Measurements from ENCODE around the gene TNNC1. TPM values are rescaled to one million over a fixed set of nuclear protein-coding genes. Genes with fewer than 3 reads are reported as not detected.

TNNC1 gene
- total RNA-seq: 1 to 10 TPM in 3 of 6 donors, under 1 TPM in 3; 0.40 to 3.2 (median 1.1) TPM
- polyA plus RNA-seq: 1 to 10 TPM; 5.9 to 6.3 TPM

GRCh38 chr3:52453496-52454249 lies at the start of gene TNNC1:
Gene TNNC1 (minus strand): TSS chr3:52454041. CDS start chr3:52454015, 26 bp downstream.
- TF ChIP-seq, protein P1, sequence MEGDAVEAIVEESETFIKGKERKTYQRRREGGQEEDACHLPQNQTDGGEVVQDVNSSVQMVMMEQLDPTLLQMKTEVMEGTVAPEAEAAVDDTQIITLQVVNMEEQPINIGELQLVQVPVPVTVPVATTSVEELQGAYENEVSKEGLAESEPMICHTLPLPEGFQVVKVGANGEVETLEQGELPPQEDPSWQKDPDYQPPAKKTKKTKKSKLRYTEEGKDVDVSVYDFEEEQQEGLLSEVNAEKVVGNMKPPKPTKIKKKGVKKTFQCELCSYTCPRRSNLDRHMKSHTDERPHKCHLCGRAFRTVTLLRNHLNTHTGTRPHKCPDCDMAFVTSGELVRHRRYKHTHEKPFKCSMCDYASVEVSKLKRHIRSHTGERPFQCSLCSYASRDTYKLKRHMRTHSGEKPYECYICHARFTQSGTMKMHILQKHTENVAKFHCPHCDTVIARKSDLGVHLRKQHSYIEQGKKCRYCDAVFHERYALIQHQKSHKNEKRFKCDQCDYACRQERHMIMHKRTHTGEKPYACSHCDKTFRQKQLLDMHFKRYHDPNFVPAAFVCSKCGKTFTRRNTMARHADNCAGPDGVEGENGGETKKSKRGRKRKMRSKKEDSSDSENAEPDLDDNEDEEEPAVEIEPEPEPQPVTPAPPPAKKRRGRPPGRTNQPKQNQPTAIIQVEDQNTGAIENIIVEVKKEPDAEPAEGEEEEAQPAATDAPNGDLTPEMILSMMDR (IDR thresholded peaks at IDR 0.05): no peak
- Histone ChIP-seq H3K4me1 (peaks cover 6 to 20% (median 12%) of the 10 kb centered on the region in 3 donors), H3K27me3 (no peaks in the 10 kb centered on the region), H3K4me3 (peak within 1 kb of the TSS in 3 of 4 donors; percentile 64 to 78 (median 77)), H3K27ac (peak within 1 kb of the TSS; percentile 44 to 90 (median 81)), H3K9me3 (no peaks in the 10 kb centered on the region), H3K36me3 (no peaks in the 10 kb centered on the region)
- ATAC-seq (no peak), FAIRE-seq (no peak), DNase-seq (peak in 1 of 6 donors; percentile 37)
- 70 to 73% methylated on average over 16 of the region's 16 CpGs for WGBS, 2 donors
- intact Hi-C loops (cut with DNase I): no loop called here

DNA sequence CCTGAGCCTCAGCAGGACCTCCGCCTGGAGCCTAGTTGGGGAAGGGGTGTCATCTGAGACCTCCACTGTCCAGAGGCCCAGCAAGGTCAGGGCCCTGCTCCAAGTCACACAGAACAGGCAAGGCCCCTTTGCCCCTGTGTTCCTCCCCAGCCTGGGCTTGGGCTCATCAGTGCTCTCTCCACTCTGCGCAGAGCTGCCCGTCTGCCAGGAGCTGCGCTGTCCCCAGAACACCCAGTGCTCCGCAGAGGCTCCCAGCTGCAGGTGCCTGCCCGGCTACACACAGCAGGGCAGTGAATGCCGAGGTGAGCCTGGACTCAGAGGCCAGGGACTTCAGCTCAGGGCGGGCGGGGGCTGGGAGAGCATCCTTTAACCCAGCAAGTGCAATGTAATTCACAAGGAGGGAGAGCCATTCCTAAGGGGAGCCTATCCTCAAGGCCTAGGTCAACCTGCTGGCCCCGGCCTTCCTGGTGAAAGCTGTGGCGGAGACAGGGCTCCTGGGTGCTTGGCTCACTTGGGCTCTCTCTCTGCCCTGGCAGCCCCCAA lies 49.0 kb upstream of the TNNC1 start:
- H3K4me1 ChIP-seq: no peaks in the 10 kb centered on the region
- no peak for FAIRE-seq
- 96 to 98% methylated on average over 11 of the region's 11 CpGs for WGBS, 2 donors

GRCh38 chr3:52502001-52502400 lies 48.2 kb upstream of the TNNC1 start:
- 87 to 95% methylated on average over 7 to 11 of the region's 11 CpGs for WGBS, 2 donors
- Histone ChIP-seq H3K4me1 (no peaks in the 10 kb centered on the region), H3K9me3 (no peaks in the 10 kb centered on the region), H3K36me3 (no peaks in the 10 kb centered on the region), H3K4me3 (no peak overlapping the region), H3K27me3 (no peaks in the 10 kb centered on the region), H3K27ac (no peak overlapping the region)
- TF ChIP-seq, protein P1 (IDR thresholded peaks at IDR 0.05): no peak
- FAIRE-seq: no peak
- intact Hi-C loops (cut with DNase I): no loop called here
- no peak for DNase-seq
- no peak for ATAC-seq

More for the DNA sequence above, 49.0 kb upstream of the TNNC1 start:
- DNase-seq (no peak), ATAC-seq (no peak)
- no peaks in the 10 kb centered on the region for H3K27me3 ChIP-seq
- no peaks in the 10 kb centered on the region for H3K36me3 ChIP-seq
- H3K27ac ChIP-seq: no peak overlapping the region
- H3K9me3 ChIP-seq: no peaks in the 10 kb centered on the region
- H3K4me3 ChIP-seq: no peak overlapping the region
- TF ChIP-seq, protein P1 (IDR thresholded peaks at IDR 0.05): no peak
- intact Hi-C loops (cut with DNase I): no loop called here

DNA sequence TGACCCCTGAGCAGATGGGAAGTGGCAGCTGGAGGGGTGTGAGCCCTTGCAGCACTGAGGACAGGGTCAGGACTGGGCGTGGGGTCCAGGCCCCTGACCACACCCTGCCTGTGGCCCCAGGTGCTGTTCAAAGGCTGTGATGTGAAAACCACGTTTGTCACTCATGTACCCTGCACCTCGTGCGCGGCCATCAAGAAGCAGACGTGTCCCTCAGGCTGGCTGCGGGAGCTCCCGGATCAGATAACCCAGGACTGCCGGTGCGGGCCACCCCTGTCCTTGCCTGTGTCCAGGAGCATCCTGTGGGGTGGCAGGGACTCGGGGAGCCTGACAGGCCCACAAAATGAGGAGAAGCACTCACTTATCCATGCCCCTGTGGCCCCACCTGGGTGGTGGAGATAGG lies 47.2 kb upstream of the TNNC1 start:
- Histone ChIP-seq H3K36me3 (no peaks in the 10 kb centered on the region), H3K27me3 (no peaks in the 10 kb centered on the region), H3K9me3 (no peaks in the 10 kb centered on the region), H3K4me3 (no peak overlapping the region), H3K27ac (no peak overlapping the region), H3K4me1 (no peaks in the 10 kb centered on the region)
- TF ChIP-seq, protein P1 (IDR thresholded peaks at IDR 0.05): no peak
- ATAC-seq (no peak), DNase-seq (no peak), FAIRE-seq (no peak)
- intact Hi-C loops (cut with DNase I): no loop called here
- 83 to 87% methylated on average over 11 of the region's 11 CpGs for WGBS, 2 donors
